Measurements from ENCODE around the gene RHOC.
A peak's percentile ranks its signal among the peaks of the same experiment; 100 is the strongest.

The RHOC gene

DNA sequence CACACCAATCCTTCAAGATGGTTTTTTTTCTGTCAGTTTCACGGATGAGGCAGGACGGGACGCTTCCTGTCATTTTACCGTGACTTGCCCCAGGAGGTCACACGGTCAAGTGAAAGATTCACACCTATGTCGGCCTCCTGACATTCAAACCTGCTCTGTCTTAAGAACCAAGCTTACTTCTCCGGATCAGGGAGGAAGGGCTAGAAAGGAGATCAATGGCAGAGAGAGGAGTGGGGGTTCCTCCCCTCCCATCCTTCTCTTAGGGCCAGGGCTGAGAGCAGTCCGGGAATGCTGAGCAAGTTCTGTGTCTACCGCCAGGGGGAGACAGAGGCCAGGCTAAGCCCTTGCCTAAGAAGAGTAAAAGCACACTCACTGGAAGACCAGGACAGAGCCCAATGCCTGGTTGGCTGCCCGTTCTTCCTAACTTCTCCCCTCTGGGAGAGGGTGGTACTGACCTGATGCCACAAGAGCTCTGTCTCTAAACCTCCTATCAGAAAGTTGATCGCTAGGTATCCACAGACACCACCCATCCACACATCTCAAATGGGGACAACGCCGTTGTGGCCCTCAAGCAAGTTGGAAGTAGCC, 9.3 kb upstream of the RHOC start:
- peak; percentile 78 for DNase-seq

DNA sequence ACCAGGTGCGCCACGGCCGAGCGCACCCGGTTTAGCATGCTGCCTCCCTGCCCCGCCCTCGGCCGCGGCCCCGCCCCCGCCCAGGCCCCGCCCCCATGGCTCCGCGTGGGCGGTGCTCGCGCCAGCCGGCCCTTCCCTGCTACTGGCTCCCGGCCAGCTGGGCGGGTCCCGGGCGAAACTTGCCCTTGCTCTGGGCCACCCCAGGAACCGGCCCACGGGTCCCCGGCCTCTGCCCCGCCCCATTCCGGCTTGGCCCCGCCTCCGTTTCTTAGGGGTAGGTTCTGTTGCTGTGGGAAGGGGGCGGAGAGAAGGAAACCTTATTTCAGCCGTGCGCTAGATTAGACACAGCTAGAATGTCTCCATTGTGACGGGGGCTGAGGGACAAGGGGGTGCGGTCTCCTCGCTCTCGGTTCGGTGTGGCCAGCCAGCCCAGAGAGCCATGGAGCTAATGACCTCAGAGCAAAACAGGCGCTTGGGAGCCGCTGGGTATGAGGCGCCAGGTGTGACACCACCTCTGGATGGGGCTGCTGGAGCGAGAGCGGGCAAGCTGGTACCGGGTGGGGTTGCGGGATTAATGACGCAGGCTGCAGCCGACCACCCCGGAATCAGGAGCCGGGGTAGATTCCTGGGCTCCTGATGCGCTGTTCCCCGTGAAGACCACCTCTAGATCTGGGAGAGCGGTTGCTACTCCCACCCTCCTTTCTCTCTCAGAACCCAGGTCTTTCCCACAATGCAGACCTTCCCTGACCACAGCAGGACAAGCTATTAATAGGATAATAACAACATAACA, 8.5 kb upstream of the RHOC start, which contains the start of gene PPM1J:
Gene PPM1J, minus strand, starts transcription at position 69 of the 790 bp plus-strand sequence. Its CDS starts 31 bp downstream, at position 38.
- peak; percentile 95 for DNase-seq

DNA sequence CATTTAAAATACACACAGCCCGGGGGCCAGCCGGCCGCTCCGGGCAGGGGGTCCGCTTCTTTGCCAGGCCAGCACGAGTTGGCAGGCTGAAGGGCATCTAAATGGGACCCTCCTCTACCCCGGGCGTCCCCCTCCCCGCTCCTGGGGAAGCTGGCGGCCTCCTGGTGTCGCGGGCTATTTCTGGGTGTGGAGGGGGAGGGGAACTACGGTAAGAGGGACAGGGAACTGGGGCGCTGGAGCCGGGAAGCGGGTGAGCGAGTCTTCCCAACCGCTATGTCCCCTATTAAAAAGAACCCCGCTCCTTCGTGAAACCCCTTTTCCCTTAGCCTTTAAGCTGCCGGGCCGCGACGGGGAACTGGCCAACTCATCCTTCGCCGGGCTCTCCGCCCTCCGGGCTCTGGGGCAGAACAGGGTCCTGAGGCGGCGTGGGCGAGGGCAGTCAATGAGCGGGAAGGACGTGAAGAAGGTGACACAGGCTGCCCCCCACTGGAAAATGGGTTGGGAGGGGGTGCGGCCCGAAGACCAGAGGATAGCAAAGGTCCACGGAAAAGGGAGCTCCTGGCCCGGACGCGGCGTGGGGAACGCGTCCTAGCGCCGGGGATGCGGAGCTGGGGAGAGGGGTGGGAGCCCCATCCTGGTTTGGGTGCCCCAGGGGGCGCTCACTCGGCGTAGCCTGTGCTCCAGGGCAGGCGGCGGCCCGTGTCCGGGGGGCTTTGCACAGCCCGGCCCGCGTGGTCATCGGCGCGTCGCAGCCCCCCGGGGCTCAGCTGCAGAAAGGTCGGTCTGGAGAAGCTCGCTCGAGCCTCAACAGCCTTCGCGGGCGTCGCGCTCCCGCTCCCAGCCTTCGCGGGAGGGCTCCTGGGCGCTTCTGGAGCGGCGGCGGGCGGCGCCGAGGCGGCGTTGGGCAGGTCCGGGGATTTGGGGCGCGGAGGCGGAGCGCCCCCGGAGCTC, 7.7 kb upstream of the RHOC start:
- DNase-seq = no peak

DNA sequence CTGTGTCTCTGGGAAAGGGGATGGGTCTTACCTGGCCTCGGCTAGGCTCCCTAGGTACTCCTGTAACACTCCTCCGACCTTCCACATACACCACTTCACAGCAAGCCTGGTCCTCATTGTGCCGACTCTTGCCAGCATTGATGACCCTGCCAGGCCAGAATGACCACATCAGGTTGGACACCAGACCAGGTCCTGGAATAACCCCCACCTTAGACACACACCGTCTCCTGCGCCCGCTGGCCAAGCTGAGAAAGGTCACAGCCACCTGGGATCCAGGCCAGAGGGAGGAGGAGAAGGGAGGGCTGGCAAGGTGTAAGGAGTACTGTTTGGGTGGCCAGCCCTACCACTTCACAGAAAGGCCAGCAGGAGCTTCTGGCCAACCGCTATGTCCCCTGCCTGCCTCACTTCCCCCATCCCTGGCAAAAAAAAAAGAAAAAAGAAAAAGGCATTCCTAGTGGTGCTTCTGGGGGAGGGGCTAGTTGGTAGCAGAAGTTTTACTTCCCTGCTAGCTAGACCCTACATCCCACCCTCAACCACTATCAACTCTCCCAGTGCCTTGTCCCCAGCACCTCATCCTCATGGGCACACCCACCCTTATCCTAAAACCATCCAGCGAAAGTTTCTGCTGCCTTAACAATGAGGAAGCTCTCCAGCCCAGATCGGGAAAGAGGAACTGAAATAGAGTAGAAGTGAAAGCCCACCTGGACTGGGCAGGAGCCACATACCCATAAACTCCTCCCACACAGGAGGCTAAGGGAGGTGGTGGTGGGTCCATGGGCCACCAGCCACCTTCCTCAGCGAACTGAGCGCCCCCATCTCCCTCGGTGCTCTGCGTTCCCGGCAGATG, 6.8 kb upstream of the RHOC start:
- no peak for DNase-seq

DNA sequence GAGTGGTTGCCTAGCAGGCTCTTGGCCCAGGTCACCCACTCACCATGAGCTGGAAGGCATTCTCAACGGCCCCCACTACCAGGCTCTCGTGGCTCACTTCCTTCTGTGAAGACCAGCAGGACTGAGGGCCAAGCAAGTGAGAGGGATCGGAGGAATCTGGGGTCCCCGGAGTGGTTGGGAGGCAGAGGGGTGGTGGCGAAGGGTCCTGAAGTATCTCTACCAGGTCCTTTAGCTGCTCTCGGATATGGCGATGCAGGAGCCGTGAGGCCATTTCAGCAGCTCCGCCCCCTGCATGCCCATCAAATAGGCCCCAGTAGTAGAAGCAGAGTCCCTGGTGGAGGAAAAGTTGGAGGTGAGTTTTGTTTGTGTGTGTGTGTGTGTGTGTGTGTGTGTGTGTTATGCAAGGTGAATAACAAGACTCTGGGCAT, 5.8 kb upstream of the RHOC start:
- DNase-seq = no peak

DNA sequence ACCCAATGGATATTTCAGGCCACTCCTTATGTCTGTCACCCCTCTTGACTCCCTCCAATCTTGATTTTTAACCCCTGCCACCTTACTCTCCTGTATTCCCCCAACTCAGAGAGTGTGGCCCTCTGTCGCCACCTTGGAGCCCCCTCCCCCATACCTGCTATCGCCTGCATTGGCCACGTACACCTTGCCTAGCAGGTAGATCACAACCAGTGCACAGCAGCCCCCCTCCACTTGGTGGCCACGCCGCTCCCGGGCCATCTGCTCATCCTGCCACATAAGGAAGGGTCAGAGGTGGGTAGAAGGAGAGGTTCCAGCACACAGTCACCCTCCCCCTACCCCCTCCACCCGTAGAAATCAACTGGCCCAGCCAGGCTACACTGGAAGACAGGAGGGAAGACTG, 5.3 kb upstream of the RHOC start:
- no peak for DNase-seq

DNA sequence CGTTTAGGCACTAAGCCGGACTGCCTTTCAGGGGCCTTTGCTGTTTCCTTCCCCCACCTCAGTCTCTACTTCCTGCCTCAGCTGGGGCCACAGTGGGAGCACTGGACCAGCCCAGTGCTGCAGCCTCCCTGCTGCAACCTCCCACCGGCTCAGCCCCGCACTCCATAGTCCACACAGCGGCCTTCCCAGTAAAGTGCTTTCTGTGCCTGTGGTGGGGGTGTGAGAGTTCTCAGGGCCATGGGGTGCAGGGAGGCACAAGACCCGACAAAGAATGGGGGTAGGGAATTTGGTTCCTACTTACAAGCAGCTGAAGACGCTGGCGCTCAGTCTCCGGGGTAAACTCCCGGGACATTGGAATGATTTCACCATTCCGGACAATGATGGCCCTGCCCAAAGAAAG, 4.7 kb upstream of the RHOC start:
- no peak for DNase-seq

DNA sequence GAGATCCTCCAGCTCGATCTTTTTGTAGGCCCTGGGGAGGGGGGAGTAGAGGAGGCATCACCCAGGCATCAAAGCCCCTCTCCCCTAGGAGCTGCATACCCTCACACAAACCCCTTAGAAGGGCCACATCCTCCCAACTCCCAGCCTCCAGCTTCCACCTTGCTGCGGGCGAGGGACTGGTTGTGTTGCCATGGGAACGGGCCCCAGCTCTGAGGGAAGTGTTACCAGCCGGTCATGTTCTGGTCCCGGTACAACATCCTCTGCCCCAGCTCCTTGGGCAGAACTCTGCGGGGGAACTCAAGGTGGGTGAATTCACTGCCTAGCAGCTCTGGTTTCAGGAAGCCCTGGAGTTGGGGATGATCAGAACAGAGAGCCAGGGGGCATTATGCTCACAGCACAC, 4.1 kb upstream of the RHOC start:
- no peak for DNase-seq

DNA sequence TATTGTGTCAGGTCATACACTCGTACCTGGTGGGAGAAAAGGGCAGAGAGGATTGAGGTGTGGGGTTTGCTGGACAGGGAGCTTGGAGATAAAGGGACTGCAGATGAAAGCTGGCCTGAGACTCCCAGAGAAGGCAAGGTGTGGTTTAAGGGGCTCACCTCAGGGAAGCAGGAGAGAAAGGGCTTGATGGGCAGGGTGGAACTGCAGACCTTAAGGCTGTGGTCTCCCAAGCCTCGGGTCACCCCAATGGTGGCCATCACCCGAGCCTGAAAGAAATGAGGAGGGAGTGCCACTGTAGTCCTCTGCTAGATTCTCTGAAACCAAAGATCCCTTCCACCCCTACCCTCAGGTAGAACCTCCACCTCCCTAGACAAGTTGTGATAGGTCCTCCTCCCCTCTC, 3.7 kb upstream of the RHOC start:
- no peak for DNase-seq

DNA sequence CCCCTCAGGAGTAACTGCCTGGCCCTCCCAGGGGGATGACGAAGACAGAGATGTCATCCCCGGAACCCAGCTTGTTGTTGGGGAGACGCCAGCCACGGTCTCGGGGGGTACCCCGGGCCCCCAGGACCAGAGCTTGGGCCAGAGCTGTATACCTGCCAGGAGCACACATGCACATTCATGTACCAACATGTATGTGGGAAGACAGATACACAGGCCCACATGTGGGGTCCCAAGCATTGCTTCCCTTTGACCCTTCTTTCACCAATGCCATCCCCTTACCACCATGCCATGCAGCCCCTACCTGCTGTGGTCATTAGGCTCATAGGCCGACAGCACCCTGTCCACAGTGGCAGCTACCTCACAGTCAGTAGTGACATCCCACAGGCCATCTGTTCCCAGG, 3.2 kb upstream of the RHOC start:
- DNase-seq = no peak

DNA sequence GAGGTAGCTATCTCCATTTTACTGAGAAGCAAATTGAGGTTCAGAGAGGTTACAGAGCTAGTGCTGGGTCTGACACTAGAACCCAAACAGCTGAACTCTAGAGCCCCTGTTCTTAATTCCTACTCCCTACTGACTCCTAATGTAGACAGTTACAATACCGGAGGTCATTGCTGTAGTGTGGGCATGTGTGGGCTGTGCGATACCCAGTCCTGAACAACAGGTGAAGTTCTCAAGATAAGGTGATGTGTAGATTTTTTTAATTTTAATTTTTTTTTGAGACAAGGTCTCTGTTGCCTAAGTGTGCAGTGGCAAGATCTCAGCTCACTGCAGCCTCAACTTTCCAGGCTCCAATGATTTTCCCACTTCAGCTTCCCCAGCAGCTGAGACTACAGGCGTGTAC, 1.6 kb upstream of the RHOC start:
- DNase-seq = no peak

DNA sequence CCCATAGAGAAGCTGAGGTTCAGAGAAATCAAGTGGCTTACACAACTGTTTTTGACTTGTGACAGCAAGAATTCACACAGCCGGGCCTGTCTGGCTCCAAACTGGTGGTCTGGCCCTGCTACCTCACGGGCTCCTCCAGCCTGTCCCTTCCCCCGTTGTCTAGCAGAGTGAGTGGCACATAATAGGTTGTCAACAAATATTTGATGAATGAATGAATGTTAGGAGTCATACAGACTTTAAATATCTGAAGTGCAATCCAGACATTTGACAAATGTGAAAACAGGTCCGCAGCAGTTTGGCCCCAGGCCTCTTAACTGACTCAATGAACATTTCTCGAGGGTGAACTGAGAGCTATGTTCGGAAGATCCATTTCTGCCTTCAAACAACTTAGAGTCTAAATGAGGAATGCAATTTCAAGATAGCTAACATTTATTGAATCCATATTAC, 1.1 kb upstream of the RHOC start:
- DNase-seq = no peak

DNA sequence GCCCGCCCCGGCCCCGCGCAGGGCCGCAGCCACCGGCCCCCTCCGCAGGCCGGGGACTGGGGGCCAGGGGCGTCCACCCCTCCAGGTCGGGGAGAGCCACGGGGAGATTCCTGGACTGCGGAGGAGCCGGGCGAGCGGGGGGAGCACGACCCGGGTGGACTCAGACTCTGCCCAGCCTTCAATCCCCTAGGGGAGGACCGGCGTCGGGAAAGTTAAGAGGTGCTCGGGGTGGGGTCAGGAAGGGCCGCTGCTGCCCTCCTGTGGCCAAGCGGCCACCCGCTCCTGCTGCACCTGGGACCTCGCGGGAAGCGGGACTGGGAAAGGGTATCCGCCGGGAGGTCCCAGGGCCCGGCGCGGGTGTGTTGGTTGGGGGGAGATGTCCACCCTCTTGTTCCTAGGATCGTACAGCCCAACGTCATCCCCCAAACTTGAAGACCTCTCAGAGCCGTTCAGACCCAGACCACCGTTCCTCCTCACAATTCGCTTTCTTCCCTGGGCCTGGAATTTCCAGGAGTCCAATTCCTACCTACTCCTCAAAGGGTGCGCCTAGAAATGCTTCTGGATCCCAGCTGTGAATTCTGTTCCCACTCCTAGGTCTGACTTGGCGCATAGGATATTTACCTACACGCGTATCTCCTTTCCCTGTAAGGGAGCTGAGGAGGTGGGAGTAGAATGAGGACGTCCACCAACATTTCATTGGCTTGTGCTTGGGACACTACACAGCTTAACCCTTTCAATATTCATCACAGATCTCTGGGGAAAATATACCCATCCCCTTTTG, 484 bp upstream of the RHOC start:
- peak; percentile 64 for DNase-seq

DNA sequence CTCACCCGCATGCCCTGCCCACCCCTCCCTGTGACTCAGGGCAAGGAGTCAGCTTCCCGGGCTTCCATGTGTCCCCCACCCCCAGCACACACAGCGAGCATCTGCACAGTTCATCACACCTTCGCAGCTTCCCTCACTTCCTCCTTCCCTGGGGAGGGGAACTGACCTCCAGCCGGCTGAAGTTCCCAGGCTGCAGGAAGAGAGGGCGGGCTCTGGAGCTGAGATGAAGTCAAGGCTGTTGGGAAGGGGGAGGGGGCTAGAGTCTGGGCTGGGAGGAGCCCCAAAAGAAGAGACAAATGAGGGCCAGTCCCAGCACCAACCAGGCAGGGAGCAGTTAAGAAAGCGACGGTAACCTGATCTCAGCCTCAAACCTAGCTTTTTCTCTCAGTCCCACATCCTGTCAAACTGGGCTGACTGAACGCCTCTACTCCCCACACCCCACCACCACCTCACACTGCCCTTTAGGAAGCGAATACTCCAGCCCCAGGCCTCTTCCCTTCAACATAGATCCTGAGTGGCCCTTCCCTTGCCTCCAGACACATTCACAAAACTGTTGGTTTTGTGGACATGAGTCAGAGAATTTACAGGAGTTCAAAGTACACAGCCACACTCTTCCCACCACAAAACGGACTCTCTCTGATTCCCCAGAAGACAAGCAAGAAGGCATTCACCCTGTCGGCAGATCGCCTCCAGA, 1.8 kb downstream of the RHOC start:
- peak; percentile 71 for DNase-seq

DNA sequence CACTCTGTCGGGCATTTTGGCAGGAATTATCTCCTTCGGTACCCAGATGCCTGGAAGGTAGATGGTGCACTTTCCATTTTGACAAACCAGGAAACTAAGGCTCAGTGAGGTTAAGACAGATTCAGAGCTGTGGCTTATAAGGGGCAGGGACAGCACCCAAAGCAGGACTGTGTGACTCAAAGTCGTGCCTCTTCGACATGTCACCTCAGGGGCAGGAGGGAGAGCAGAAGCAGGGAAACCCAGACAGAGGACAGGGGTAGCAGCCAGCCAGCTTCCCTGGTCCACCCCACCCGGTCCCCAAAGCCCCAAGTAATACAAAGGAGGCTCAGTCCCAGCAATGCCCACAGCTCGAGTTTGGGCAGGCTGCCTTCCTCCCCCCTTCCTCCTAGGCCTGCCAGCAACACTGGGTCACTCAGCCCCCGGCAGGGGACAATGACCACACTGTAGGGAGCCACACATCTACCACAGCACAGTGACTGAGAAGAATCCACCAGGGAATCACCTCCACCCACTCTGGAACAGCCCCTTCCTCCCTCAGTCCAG, 2.5 kb downstream of the RHOC start:
- peak; percentile 62 for DNase-seq

DNA sequence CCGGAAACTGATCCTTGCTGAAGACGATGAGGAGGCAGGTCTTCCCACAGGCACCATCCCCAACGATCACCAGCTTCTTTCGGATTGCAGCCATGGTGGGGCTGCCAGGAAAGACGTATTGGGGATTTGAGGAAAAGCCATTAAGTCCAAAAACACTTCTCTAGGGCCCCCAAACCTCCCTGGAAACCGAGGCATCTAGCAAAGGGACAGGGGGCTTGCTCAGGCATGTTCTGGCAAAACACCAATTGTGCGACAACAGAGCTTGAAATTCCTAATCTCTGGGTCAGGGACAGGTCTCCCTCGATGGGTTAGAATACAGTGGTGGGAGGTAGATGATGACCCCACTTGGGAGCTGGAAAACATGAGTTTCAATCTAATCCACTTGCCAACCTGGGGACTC, 3.2 kb downstream of the RHOC start:
- no peak for DNase-seq

DNA sequence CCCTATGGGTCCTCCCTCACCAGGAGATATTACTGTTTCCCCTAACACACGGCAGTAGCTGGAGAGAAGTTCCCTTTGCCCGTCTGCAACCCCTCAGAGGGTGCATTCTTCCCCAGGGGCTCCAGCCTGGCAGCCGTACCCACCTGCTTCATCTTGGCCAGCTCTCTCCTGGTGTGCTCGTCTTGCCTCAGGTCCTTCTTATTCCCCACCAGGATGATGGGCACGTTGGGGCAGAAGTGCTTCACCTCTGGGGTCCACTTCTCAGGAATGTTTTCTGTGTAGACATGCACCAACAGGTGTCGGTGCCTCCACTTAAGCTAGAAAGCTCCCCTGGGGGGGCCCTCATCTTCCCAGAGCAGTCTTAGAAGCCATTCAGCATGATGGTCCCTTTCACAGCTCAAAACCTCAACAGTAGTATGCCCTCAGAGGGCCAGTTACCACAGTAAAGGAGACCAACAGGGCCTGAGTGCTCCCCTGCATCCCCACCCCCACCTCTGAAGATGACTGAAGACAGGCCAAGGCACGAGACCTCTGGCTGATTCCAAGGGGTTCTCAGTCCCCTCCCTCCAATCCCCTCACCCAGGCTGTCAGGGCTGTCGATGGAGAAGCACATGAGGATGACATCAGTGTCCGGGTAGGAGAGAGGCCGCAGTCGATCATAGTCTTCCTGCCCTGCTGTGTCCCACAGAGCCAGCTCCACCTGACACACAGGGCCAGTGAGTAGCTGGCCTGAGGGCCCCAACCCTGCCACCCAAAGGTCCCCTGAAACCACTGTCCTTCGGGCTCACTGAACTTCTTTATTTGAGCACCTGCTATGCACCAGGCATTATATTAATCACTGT, 4.3 kb downstream of the RHOC start:
- no peak for DNase-seq

DNA sequence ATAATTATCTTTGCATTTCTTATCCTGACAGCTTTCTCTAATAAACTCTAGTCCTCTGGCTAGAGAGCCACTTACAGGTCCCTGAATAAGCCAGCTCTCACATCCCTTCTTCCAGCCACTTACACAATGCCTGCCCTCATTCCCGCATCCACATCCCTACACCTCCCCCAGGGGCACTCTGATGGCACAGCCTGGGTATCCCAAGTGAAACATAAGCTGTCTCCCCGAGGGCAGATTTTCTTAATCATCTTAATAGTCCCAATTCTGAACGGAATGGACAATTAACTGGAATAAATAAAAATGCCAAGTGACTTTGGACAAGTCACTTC, 4.9 kb downstream of the RHOC start:
- no peak for DNase-seq

DNA sequence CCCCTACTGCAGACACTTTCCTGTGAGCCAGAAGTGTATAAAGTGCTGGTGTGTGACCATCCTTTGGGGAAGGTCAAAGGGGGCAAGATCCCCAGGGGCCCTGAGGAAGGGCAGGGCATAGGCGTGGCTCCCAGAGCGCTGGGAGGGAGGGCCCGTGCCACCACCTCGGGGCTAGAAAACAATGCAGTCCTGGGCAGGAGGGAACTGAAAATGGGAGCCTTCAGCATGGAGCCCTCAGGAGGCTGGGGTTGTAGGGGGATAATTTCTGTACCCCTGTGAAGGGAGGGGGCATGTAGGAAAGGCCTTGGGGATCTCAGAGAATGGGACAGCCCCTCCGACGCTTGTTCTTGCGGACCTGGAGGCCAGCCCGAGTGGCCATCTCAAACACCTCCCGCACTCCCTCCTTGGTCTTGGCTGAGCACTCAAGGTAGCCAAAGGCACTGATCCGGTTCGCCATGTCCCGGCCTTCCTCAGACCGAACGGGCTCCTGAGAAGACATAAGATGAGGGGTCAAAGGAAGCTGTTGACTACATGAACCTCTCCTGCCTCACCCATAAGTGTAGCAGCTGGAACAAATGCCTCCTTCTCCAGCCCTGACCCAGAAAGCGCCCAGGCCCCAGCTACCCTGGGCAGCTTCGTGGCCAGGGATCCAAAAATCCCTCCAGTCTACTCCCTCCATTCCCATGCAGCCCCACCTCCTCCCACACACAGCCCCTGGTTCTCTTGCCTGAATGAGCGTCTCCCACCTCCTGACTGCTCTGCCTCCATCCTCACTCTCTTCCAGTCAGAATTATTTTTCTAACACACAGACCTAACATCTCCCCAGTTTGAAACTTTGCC, 5.5 kb downstream of the RHOC start:
- DNase-seq = no peak

Data from stimulated activated CD4-positive, alpha-beta T cell treated with anti-CD3 and anti-CD28 coated beads, Interleukin-1b, Interleukin-23, amount 100 ng/mL, for 48 hours (primary cell).